ENCODE data around the gene GXYLT2.

GRCh38 chr3:73018298-73018697 lies 130.5 kb downstream of the GXYLT2 start:
- TF ChIP-seq EZH2 (optimal IDR thresholded peaks at IDR 0.05; ENCODE audit: low read depth, low read length) (no peak), CTCF (IDR thresholded peaks at IDR 0.05; ENCODE audit: low read length) (no peak)
